HepG2 (cell line): ENCODE results near the gene CRADD. TPM values are rescaled to one million over a fixed set of nuclear protein-coding genes. Genes with fewer than 3 reads are reported as not detected.
A peak's percentile ranks its signal among the peaks of the same experiment; 100 is the strongest.

Source experiments
- CHD2 ChIP-seq: IDR thresholded peaks from 2 replicates; pipeline ENCODE4 v1.6.1; 2011; ENCODE audit warnings: low read depth, low read length, improper control_type of control experiment
- DMTF1 ChIP-seq: sonication (generic); formaldehyde crosslinking; IDR thresholded peaks from 2 replicates; pipeline ENCODE4 v1.4.0; 2020; ENCODE audit warnings: mild to moderate bottlenecking, missing genetic modification reagents
- FLYWCH1 ChIP-seq: sonication (generic); formaldehyde crosslinking; IDR thresholded peaks from 2 replicates; pipeline ENCODE4 v1.8.1; 2023; ENCODE audit warnings: mild to moderate bottlenecking, missing genetic modification reagents
- GRHL1 ChIP-seq: sonication (generic); formaldehyde crosslinking; conservative IDR thresholded peaks from 2 replicates; pipeline ENCODE4 v1.8.0; 2022; ENCODE audit warnings: missing genetic modification reagents
- MXI1 ChIP-seq: IDR thresholded peaks from 3 replicates; pipeline ENCODE4 v1.6.1; 2012; ENCODE audit warnings: low read depth, low read length, inconsistent platforms, borderline replicate concordance
- NCOA2 ChIP-seq: sonication (generic); formaldehyde crosslinking; IDR thresholded peaks from 2 replicates; pipeline ENCODE4 v1.8.0; 2022; ENCODE audit warnings: inconsistent platforms
- NFE2 ChIP-seq: sonication (generic); formaldehyde crosslinking; IDR thresholded peaks from 2 replicates; pipeline ENCODE4 v1.4.0; 2020; ENCODE audit warnings: missing genetic modification reagents
- PHB2 ChIP-seq: fragments of 450-650 bp; IDR thresholded peaks from 2 replicates; pipeline ENCODE4 v1.6.1; 2018; ENCODE audit not compliant: partially characterized antibody
- PLRG1 ChIP-seq: fragments of 450-650 bp; conservative IDR thresholded peaks from 2 replicates; pipeline ENCODE4 v1.6.1; 2016
- RFX5 ChIP-seq: IDR thresholded peaks from 2 replicates; pipeline ENCODE4 v1.6.1; 2011; ENCODE audit warnings: low read depth, low read length, improper control_type of control experiment
- THAP7 ChIP-seq: sonication (generic); formaldehyde crosslinking; IDR thresholded peaks from 2 replicates; pipeline ENCODE4 v1.8.1; 2023; ENCODE audit warnings: mild to moderate bottlenecking, missing genetic modification reagents
- ZBTB44 ChIP-seq: sonication (generic); formaldehyde crosslinking; IDR thresholded peaks from 2 replicates; pipeline ENCODE4 v1.4.0; 2020; ENCODE audit warnings: missing genetic modification reagents
- ZMAT3 ChIP-seq: sonication (generic); formaldehyde crosslinking; conservative IDR thresholded peaks from 2 replicates; pipeline ENCODE4 v1.7.0; 2021; ENCODE audit warnings: missing genetic modification reagents
- ZNF296 ChIP-seq: sonication (generic); formaldehyde crosslinking; conservative IDR thresholded peaks from 2 replicates; pipeline ENCODE4 v1.5.0; 2020; ENCODE audit warnings: mild to moderate bottlenecking, missing genetic modification reagents
- ZNF569 ChIP-seq: sonication (generic); formaldehyde crosslinking; IDR thresholded peaks from 2 replicates; pipeline ENCODE4 v1.5.0; 2020; ENCODE audit warnings: mild to moderate bottlenecking, missing genetic modification reagents, moderate library complexity, borderline replicate concordance
- ZNF644 ChIP-seq: IDR thresholded peaks from 2 replicates; pipeline ENCODE4 v1.6.1; 2016; ENCODE audit warnings: low read depth
- ZNF674 ChIP-seq: sonication (generic); formaldehyde crosslinking; IDR thresholded peaks from 2 replicates; pipeline ENCODE4 v1.5.0; 2020; ENCODE audit warnings: low read depth, mild to moderate bottlenecking, missing genetic modification reagents
- ZNF687 ChIP-seq: sonication (generic); formaldehyde crosslinking; IDR thresholded peaks from 2 replicates; pipeline ENCODE4 v1.5.1; 2020; ENCODE audit warnings: mild to moderate bottlenecking, missing genetic modification reagents, moderate library complexity
- polyA plus RNA-seq, 8 experiments: library from polyadenylated mRNA; depleted of rRNA in 3 of 8; stranded (reverse) in 7 of 8; unstranded in 1 of 8; fragments of >200 nt; fragmentation: Illumina TruSeq in 4 of 8; extraction: Trizol in 4 of 8; gene quantifications; 2 replicates each; pipeline versions ENCODE4 v1.2.1 to v1.2.3, GENCODE V29; 2011 to 2016; ENCODE audit warnings: low read depth in 4 of 8, missing spikeins in 1 of 8, mixed read lengths in 1 of 8; ENCODE audit not compliant: insufficient read depth in 1 of 8
- total RNA-seq, 5 experiments: library from RNA; depleted of rRNA; stranded (reverse); fragments of >200 nt; fragmentation: Illumina TruSeq; extraction: Trizol; gene quantifications; 2 replicates each; pipeline ENCODE4 v1.2.3, GENCODE V29; 2016; ENCODE audit warnings: low read depth in 1 of 5

The CRADD gene
- total and polyA plus RNA-seq, 2 of the 13 experiments (the other 11 are each of a cell fraction or from before 2014, with no cell fraction given) = 12.4 to 18.8 TPM

- TF ChIP-seq ZNF687 (CRISPR knock-in tag) = peak; percentile 91
- TF ChIP-seq DMTF1 (CRISPR knock-in tag) = no peak
- peak; percentile 51 for TF ChIP-seq NCOA2
- peak; percentile 94 for TF ChIP-seq ZNF644 (CRISPR knock-in tag)
- TF ChIP-seq ZNF569 = peak; percentile 35; the same call in 1 of the 2 replicates
- TF ChIP-seq RFX5 = no peak
- TF ChIP-seq PLRG1 = no peak
- TF ChIP-seq ZNF674 (CRISPR knock-in tag) = no peak
- TF ChIP-seq NFE2 = no peak
- peak; percentile 64; the same call in 1 of the 3 replicates for TF ChIP-seq MXI1
- TF ChIP-seq PHB2 = no peak
- TF ChIP-seq ZBTB44 (CRISPR knock-in tag) = 0 out of 2 replicates have a peak, but pooled peaks have one; percentile 17
- TF ChIP-seq THAP7 (CRISPR knock-in tag) = 0 out of 2 replicates have a peak, but pooled peaks have one; percentile 66
- no peak for TF ChIP-seq FLYWCH1 (CRISPR knock-in tag)
- no peak for TF ChIP-seq ZMAT3
- TF ChIP-seq ZNF296 (CRISPR knock-in tag) = peak; percentile 36; the same call in 1 of the 2 replicates
- no peak for TF ChIP-seq GRHL1 (CRISPR knock-in tag)
- no peak for TF ChIP-seq CHD2
Measured at GRCh38 chr12:93677195-93678064, at the start of gene CRADD (continued).
